SU-DHL-6 (cell line): ENCODE measurements around the gene TAF1L.

Experiments
- EZH2phosphoT487 ChIP-seq: fragments of 200-600 bp; sonication (generic), shearing (Covaris generic); conservative IDR thresholded peaks from 2 replicates; pipeline ENCODE4 v1.6.1; 2018; ENCODE audit warnings: mild to moderate bottlenecking, antibody characterized with exemption, low read length, moderate library complexity, mixed read lengths
- TF ChIP-seq, protein P1 (sequence below): fragments of 200-600 bp; sonication (generic); IDR thresholded peaks from one replicate; pipeline ENCODE4 v1.5.1; 2017; ENCODE audit warnings: antibody characterized with exemption, mild to moderate bottlenecking, low read length, moderate library complexity; ENCODE audit not compliant: insufficient read depth, poor library complexity, severe bottlenecking

GRCh38 chr9:32579706-32580331 is 55.6 kb downstream of the TAF1L start:
- TF ChIP-seq, protein P1, sequence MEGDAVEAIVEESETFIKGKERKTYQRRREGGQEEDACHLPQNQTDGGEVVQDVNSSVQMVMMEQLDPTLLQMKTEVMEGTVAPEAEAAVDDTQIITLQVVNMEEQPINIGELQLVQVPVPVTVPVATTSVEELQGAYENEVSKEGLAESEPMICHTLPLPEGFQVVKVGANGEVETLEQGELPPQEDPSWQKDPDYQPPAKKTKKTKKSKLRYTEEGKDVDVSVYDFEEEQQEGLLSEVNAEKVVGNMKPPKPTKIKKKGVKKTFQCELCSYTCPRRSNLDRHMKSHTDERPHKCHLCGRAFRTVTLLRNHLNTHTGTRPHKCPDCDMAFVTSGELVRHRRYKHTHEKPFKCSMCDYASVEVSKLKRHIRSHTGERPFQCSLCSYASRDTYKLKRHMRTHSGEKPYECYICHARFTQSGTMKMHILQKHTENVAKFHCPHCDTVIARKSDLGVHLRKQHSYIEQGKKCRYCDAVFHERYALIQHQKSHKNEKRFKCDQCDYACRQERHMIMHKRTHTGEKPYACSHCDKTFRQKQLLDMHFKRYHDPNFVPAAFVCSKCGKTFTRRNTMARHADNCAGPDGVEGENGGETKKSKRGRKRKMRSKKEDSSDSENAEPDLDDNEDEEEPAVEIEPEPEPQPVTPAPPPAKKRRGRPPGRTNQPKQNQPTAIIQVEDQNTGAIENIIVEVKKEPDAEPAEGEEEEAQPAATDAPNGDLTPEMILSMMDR: peak; percentile 99
- no peak for TF ChIP-seq EZH2phosphoT487
